Testis (tissue), 2 donors: ENCODE measurements around the gene NUMA1.

Experiments used
- CTCF ChIP-seq, 3 experiments: fragments of 450-650 bp in 2 of 3; fragments of 200-600 bp in 1 of 3; sonication (generic) in 1 of 3; IDR thresholded peaks; one replicate each; pipeline ENCODE4 v1.5.1; 2016 to 2019; ENCODE audit warnings: antibody characterized with exemption in 3 of 3, mild to moderate bottlenecking in 2 of 3, moderate library complexity in 1 of 3
- POLR2A ChIP-seq: fragments of 450-650 bp; IDR thresholded peaks from one replicate; pipeline ENCODE4 v1.6.1; 2017; ENCODE audit warnings: antibody characterized with exemption, mild to moderate bottlenecking, moderate library complexity

DNA sequence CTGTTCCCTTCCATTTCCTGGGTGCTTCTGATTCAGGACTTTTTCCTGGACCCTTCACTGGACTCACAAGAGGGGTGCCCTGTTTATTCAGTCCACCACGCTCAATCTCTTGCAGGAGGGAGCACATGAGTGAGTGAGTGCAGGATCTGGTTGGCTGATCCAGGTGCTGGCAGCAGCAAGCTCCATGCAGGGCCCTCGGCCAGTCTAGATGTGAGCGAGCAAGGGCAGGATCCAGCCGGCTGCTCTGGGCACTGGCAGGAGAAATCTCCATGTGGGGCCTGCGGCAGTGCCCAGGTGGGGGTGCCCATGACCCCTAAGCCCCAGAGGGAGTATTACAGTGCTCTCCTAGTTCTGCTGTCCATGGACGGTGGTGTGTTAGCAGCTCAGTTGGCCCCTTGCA is 43.7 kb upstream of the NUMA1 start:
- TF ChIP-seq CTCF (IDR thresholded peaks at IDR 0.05) (no peak), POLR2A (no peak)
